GM12891 (cell line): ENCODE results near the gene PAM16.
"Not testable (repeated sequence)": the region's sequence is repeated elsewhere in the genome, so short reads cannot be mapped to it uniquely, and the experiment has no call there.

Experiments used
- DNase-seq: peaks from one replicate; pipeline ENCODE4 v3.0.0; 2011; ENCODE audit warnings: low spot score; ENCODE audit not compliant: insufficient read length
- FAIRE-seq: peaks from 2 replicates; lab custom pipeline; 2011; peaks lifted over from hg19 to GRCh38; lab: Jason Lieb, UNC
- PAX5 ChIP-seq: IDR thresholded peaks from 2 replicates; pipeline ENCODE4 v1.6.1; 2011; ENCODE audit warnings: low read length, moderate library complexity, mild to moderate bottlenecking; ENCODE audit not compliant: insufficient read depth, severe bottlenecking
- POLR2A ChIP-seq: IDR thresholded peaks from 2 replicates; pipeline ENCODE4 v1.6.1; 2011; ENCODE audit warnings: low read depth, low read length, control low read depth
- POLR2AphosphoS5 ChIP-seq: IDR thresholded peaks from 2 replicates; pipeline ENCODE4 v1.6.1; 2011; ENCODE audit warnings: low read depth, low read length, control low read depth
- POU2F2 ChIP-seq: IDR thresholded peaks from 2 replicates; pipeline ENCODE4 v1.6.1; 2011; ENCODE audit warnings: low read depth, mild to moderate bottlenecking, control low read depth, low read length, moderate library complexity
- SPI1 ChIP-seq: IDR thresholded peaks from 2 replicates; pipeline ENCODE4 v1.6.1; 2011; ENCODE audit warnings: low read depth, low read length, control low read depth
- TAF1 ChIP-seq: IDR thresholded peaks from 2 replicates; pipeline ENCODE4 v1.6.1; 2011; ENCODE audit warnings: low read depth, low read length, control low read depth

The PAM16 gene

GRCh38 chr16:4334724-4335495, 16.2 kb downstream of the PAM16 start:
- FAIRE-seq (no peak), DNase-seq (no peak)
- TF ChIP-seq SPI1, result no peak
- TF ChIP-seq POLR2A, result no peak
- no peak for TF ChIP-seq POLR2AphosphoS5
- TF ChIP-seq TAF1, result no peak
- no peak for TF ChIP-seq POU2F2
- TF ChIP-seq PAX5, result no peak

GRCh38 chr16:4333714-4334113, 17.4 kb downstream of the PAM16 start:
- not testable (repeated sequence) for DNase-seq, FAIRE-seq

GRCh38 chr16:4333308-4333638, 17.8 kb downstream of the PAM16 start:
- FAIRE-seq (no peak), DNase-seq (no peak)
- no peak for TF ChIP-seq SPI1
- TF ChIP-seq TAF1, result no peak
- TF ChIP-seq PAX5, result no peak
- TF ChIP-seq POLR2AphosphoS5, result no peak
- TF ChIP-seq POU2F2, result no peak
- TF ChIP-seq POLR2A, result no peak

GRCh38 chr16:4332623-4333307, 18.4 kb downstream of the PAM16 start:
- no peak for DNase-seq
- TF ChIP-seq PAX5, result no peak
- TF ChIP-seq POLR2AphosphoS5, result no peak
- TF ChIP-seq SPI1, result no peak
- no peak for TF ChIP-seq POU2F2
- no peak for TF ChIP-seq POLR2A
- TF ChIP-seq TAF1, result no peak
- no peak for FAIRE-seq

- TF ChIP-seq TAF1, result no peak
- DNase-seq (no peak), FAIRE-seq (no peak)
Observed at GRCh38 chr16:4332083-4332482, 19.0 kb downstream of the PAM16 start.

GRCh38 chr16:4330277-4330874, 20.7 kb downstream of the PAM16 start:
- TF ChIP-seq TAF1 (no peak), POLR2A (no peak), PAX5 (no peak), POLR2AphosphoS5 (no peak), SPI1 (no peak), POU2F2 (no peak)
- DNase-seq, result peak; percentile 95
- peak; percentile 72 for FAIRE-seq

GRCh38 chr16:4328782-4329775, 22.0 kb downstream of the PAM16 start:
- no peak for FAIRE-seq
- TF ChIP-seq TAF1 (no peak), PAX5 (no peak), POLR2AphosphoS5 (no peak), POU2F2 (no peak), SPI1 (no peak), POLR2A (no peak)
- no peak for DNase-seq

GRCh38 chr16:4328046-4328781, 22.9 kb downstream of the PAM16 start:
- DNase-seq, result peak; percentile 82
- FAIRE-seq, result peak; percentile 56
- TF ChIP-seq POLR2AphosphoS5 (no peak), SPI1 (no peak), TAF1 (no peak), PAX5 (no peak), POLR2A (no peak), POU2F2 (no peak)
